Skeletal muscle cell (primary cell): ENCODE measurements around the gene GOLT1A.

ENCODE experiments used
- DNase-seq: peaks from one replicate; pipeline ENCODE4 v3.0.0-alpha.2; 2010; ENCODE audit warnings: low read depth
- H3K4me3 ChIP-seq: 2 replicates; pipeline ENCODE4 v1.5.1; 2011; ENCODE audit warnings: low read depth, mild to moderate bottlenecking, control low read depth, low read length, moderate library complexity

Gene GOLT1A

GRCh38 chr1:204197068-204197467 lies 16.7 kb downstream of the GOLT1A start:
- no peak for DNase-seq
- H3K4me3 ChIP-seq, result no peak overlapping the region

- H3K4me3 ChIP-seq, result no peak within 1 kb of the TSS
- DNase-seq, result no peak
Measured at GRCh38 chr1:204196068-204196795, 17.6 kb downstream of the GOLT1A start, which contains the start of gene KISS1. Gene KISS1 (minus strand): TSS chr1:204196491. CDS start chr1:204192876, 3,615 bp downstream.

GRCh38 chr1:204194771-204195170 lies 19.0 kb downstream of the GOLT1A start:
- no peak overlapping the region for H3K4me3 ChIP-seq
- DNase-seq, result no peak

DNA sequence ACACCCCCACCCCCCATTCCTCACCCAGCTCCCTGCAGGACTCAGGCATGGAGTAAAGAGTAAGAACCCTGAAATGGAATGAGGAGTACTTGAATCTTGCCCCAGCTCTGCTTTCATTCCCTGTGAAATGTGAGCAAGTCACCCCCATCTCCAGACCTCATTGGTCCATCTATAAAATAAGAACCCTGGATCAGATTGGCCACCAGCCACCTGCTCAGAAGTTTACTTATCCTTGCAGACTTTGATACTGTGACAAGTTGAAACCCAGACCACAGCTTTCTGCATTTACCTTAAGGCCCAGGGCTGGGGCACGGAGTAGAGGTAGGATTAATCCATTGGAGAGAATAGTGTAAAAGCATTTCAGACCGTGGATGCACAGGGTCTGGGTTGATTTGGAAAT lies 19.7 kb downstream of the GOLT1A start:
- DNase-seq, result no peak
- H3K4me3 ChIP-seq, result no peak overlapping the region

GRCh38 chr1:204192589-204193352 lies 21.0 kb downstream of the GOLT1A start:
- DNase-seq, result no peak

GRCh38 chr1:204192046-204192445 lies 21.7 kb downstream of the GOLT1A start:
- no peak overlapping the region for H3K4me3 ChIP-seq

More at GRCh38 chr1:204192589-204193352, 21.0 kb downstream of the GOLT1A start:
- no peak overlapping the region for H3K4me3 ChIP-seq

DNA sequence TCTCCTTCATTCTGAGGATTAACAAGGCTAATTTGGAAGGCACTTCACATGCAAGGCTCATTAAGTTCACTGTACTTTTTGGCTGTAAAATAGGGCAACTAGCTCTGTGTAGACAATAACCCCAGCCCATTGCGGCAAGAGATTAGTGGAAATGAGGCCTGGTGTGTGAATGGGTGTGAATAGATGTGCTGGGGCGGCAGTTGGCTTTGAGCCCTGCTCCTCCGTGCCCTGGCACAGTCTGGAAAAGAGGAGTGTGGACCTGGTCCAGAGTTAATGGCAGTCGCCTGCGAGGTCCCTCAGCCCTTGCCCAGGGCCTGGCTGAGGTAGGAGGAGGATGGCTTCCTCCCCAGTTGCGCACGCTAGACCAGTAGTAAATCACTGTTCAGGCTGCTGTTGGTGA lies 22.3 kb downstream of the GOLT1A start:
- DNase-seq, result no peak

More at GRCh38 chr1:204192046-204192445, 21.7 kb downstream of the GOLT1A start:
- DNase-seq, result no peak

DNA sequence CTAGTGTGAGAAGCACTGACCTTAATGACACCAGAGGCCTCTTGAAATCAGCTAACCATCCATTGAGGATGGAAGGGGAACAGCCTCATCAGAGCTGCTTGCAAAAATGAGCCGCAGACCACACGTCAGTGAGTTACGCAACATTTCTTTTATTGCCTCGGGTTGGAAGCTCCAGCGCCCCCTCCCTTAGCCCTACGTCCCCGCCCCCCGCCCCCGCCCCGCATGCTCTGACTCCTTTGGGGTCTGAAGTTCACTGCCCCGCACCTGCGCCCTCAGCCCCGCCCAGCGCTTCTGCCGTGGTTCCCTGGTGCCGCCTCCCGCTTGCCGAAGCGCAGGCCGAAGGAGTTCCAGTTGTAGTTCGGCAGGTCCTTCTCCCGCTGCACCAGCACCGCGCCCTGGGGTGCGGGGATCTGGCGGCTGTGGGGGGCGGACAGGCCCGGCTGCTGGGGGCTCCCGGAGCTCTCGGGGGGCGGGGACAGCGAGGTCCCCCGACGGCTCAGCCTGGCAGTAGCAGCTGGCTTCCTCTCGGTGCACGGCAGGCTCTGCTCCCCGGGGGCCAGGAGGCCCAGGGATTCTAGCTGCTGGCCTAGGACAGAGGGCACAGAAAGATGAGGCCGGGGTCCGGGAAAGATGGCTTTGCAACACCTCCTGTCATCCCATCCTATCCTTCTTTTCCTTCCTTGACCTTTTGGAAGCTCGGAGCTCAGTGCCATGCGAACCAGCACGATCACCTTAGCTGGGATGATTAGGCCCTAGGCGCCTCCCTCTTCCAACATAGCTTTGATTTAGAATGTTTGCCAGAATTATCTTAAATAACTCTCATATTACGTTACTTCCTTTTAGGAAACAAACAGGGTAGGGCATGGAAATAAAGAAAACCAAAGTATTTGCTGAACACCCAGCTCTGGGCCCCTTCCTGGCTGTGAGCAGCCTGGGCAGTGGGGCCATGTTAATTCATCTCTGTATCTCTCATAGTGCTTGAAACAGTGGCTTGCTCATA lies 23.3 kb downstream of the GOLT1A start:
- DNase-seq, result no peak
- peak overlapping the region; percentile 7 for H3K4me3 ChIP-seq

More for the DNA sequence above, 22.3 kb downstream of the GOLT1A start:
- no peak overlapping the region for H3K4me3 ChIP-seq

DNA sequence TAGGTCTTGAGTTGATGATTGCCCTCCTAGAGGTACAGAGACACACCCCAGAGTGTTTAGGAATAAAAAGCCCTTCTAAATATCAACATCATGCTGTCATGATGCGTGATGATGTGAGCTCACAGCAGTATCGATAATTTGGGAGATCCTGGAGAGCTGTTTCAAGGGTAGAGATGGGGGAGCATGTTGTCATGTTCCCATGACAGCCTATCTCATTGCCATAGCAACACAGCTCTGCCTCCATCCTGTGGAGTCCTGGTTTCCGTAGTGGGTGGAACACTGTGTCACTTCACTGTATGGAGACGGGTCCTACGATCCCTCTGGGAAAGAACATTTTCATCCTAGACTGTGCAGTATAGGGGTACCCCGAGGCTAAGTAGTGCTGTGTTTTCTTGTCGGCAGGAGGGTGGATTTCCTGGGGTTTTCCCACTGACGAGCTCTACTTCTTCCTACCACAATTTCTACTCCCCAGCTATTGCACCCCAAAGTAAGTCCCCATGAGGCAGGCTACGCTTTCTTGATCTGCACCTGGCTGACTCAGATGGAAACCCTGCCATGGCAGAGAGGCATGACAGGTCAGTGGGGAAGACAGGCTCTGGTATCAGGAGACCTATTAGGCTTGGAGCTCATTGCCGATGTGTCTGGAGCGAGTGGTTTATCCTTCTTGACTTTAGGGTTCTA lies 24.7 kb downstream of the GOLT1A start:
- H3K4me3 ChIP-seq, result no peak overlapping the region
- no peak for DNase-seq

DNA sequence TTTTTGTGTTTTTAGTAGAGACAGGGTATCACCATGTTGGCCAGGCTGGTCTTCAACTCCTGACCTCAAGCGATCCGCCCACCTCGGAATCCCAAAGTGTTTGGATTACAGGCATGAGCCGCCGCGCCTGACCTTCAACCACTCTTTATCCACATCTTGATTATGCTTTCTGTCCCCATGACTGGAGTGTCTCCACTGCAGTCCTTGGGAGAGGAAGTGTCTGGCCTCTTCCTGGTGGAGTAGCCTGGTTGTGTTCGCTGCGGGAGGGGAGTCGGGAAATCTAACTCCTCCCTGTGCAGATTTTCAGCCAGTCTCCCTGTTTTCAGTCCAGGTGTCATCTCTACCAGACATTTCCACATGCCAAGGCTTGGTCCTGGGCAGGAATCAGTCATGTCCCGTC lies 27.2 kb downstream of the GOLT1A start:
- H3K4me3 ChIP-seq, result no peak overlapping the region
- no peak for DNase-seq

- H3K4me3 ChIP-seq, result no peak overlapping the region
- no peak for DNase-seq
Measured at GRCh38 chr1:204181116-204181515, 32.7 kb downstream of the GOLT1A start.

DNA sequence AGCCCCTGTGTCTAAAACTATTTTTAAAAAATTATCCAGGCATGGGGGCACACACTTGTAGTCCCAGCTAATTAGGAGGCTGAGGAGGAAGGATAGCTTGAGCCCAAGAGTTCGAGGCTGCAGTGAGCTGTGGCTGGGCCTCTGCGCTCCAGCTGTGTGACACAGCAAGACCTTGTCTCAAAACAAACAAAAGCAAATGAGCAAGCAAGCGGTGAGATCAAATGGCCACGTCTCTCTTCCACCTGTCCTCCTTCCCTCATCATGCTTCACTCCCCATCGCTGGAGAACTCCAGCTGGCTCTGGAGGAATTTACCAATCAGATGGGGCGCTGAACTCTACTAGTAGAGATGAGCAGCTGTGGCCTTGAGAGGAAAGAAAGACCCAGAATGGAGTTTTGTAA lies 33.7 kb downstream of the GOLT1A start:
- no peak for DNase-seq
- no peak overlapping the region for H3K4me3 ChIP-seq

DNA sequence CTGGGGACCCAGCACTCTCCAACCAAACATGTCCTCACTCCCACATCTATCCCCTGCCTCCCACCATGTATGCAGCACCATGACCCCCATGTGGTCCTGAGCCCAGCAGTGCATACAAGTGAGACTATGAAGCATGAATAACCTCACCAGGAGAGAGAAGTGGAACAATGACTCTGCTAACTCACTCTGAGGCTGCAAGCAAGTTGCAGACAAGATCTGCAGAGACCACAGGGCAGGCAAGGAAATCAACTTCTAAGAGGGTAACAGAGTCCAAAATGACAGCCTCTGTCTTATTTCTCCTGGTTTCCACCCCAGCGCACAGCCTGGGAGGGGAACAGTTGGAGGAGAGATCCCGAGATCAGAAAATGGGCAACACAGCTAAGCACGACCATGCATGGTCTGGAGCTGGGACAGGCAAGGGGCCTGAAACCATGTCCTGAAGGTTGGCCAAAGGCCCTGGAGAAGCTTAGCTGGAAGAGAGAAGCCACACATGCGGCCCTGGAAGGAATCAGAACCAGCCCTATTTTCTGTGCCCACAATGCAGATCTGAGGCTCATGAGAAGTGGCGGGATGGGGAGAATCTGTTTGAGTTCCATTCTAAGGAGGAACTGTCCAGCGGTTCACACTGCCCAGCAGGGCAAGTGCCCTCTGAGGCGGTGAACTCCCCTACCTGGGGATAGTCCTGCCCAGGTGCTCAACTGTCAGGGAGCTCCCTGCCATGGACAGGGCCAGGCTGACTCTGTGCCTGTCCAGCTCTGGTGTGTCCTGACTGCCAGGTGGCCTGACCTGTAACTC lies 35.1 kb downstream of the GOLT1A start:
- no peak for DNase-seq

DNA sequence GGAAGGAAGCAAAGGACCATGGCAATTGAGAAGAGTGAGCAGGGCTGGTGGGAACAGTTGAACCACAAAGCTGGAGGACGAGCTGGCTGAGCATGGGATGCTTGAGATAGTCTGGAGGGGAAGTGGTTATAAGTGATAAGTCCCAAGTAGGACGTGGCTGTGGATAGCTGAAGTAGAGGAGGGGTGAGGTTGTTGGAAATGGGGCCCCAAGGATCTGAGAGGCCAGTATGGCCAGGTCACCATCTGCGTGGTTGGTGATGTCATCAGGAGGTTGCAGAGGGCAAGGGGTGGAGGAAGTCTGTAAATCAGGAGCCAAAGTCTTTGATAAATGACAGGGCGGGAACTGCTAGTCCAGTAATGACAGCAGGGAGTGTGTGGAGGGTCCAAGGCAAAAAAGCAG lies 36.7 kb downstream of the GOLT1A start:
- DNase-seq, result no peak
- H3K4me3 ChIP-seq, result no peak overlapping the region

More for the DNA sequence above, 35.1 kb downstream of the GOLT1A start:
- H3K4me3 ChIP-seq, result no peak overlapping the region

- H3K4me3 ChIP-seq, result no peak overlapping the region
- no peak for DNase-seq
Measured at GRCh38 chr1:204176049-204176448, 37.7 kb downstream of the GOLT1A start.

- no peak overlapping the region for H3K4me3 ChIP-seq
- no peak for DNase-seq
Measured at GRCh38 chr1:204174958-204175357, 38.8 kb downstream of the GOLT1A start.

DNA sequence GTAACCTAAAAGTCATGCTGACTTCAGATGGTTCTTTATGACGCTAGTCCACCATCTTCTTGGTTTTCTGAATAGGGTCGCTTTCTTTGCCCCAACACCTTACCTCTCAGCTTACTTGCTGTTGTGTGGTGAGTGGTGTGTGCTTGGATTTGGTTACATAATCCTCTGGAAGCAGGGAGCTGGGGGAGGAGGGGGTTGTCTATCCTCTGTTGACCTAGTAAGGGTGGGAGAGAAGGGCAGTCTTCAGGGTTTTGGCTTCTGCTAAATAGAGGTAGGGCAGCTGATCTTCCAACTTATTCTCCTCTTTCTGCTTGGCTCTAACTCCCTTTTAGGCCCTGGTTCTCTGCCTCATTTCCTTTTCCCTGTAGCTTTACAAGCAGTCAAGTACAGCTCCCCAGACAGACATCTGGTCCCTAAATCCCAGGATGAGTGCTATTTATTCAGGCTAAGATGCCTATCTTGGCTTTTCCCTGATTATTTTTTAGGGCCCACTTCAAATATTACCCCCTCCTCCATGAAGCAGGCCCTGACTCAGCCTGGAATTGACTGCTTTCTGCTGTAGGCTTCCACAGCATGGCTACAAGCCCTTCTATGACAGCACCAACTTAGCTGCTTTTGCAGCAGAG lies 41.3 kb downstream of the GOLT1A start:
- DNase-seq, result no peak
- no peak overlapping the region for H3K4me3 ChIP-seq

GRCh38 chr1:204171751-204172178 lies 42.0 kb downstream of the GOLT1A start:
- H3K4me3 ChIP-seq, result no peak overlapping the region
- DNase-seq, result no peak
